OCI-LY1 (cell line): Measurements from ENCODE around the gene SST.
"Not testable (repeated sequence)": the region's sequence is repeated elsewhere in the genome, so short reads cannot be mapped to it uniquely, and the experiment has no call there.

ENCODE experiments used
- H2AFZ ChIP-seq: fragments of 200-600 bp; sonication (generic), shearing (Covaris generic); 2 replicates; pipeline ENCODE4 v1.6.0; 2014; ENCODE audit warnings: antibody characterized with exemption, mild to moderate bottlenecking, low read length
- H3F3A ChIP-seq: fragments of 200-600 bp; sonication (generic), shearing (Covaris generic); 2 replicates; pipeline ENCODE4 v1.6.0; 2014; ENCODE audit warnings: mild to moderate bottlenecking, antibody characterized with exemption, low read length, moderate library complexity; ENCODE audit not compliant: insufficient read depth
- H3K27ac ChIP-seq: fragments of 200-600 bp; sonication (generic); 2 replicates; pipeline ENCODE4 v1.5.1; 2014; ENCODE audit warnings: low read length, mixed run types, mild to moderate bottlenecking, low read depth; ENCODE audit not compliant: poor library complexity, severe bottlenecking
- H3K27me3 ChIP-seq: fragments of 200-600 bp; sonication (generic); 2 replicates; pipeline ENCODE4 v1.6.0; 2014; ENCODE audit warnings: antibody characterized with exemption, mild to moderate bottlenecking, low read length, moderate library complexity; ENCODE audit not compliant: insufficient read depth
- H3K36me3 ChIP-seq: fragments of 200-600 bp; sonication (generic); 2 replicates; pipeline ENCODE4 v1.6.1; 2014; ENCODE audit warnings: mild to moderate bottlenecking, antibody characterized with exemption, low read length, moderate library complexity, mixed read lengths; ENCODE audit not compliant: insufficient read depth
- H3K4me1 ChIP-seq: fragments of 200-600 bp; sonication (generic); 2 replicates; pipeline ENCODE4 v1.5.1; 2014; ENCODE audit warnings: mild to moderate bottlenecking, low read length, moderate library complexity; ENCODE audit not compliant: insufficient read depth, severe bottlenecking
- H3K4me2 ChIP-seq: fragments of 200-600 bp; sonication (generic), shearing (Covaris generic); 2 replicates; pipeline ENCODE4 v1.6.1; 2014; ENCODE audit warnings: low read length
- H3K4me3 ChIP-seq: fragments of 200-600 bp; sonication (generic); 2 replicates; pipeline ENCODE4 v1.5.1; 2014; ENCODE audit warnings: low read length, low read depth, mild to moderate bottlenecking, mixed read lengths; ENCODE audit not compliant: poor library complexity, severe bottlenecking
- H3K79me2 ChIP-seq: fragments of 200-600 bp; shearing (Covaris generic); 2 replicates; pipeline ENCODE4 v1.6.1; 2016; ENCODE audit warnings: mixed run types, low read length, mixed read lengths; ENCODE audit not compliant: insufficient read depth
- H3K9ac ChIP-seq: fragments of 200-600 bp; sonication (generic), shearing (Covaris generic); 2 replicates; pipeline ENCODE4 v1.6.1; 2014; ENCODE audit warnings: mild to moderate bottlenecking, low read length, mixed read lengths
- H3K9me2 ChIP-seq: fragments of 200-600 bp; sonication (generic), shearing (Covaris generic); 2 replicates; pipeline ENCODE4 v1.6.1; 2014; ENCODE audit warnings: low read depth, mild to moderate bottlenecking, low read length, mixed read lengths
- H3K9me3 ChIP-seq: fragments of 200-600 bp; shearing (Covaris generic); 2 replicates; pipeline ENCODE4 v1.6.1; 2014; ENCODE audit warnings: low read length, mixed read lengths
- H4K20me1 ChIP-seq: fragments of 200-600 bp; sonication (generic), shearing (Covaris generic); 2 replicates; pipeline ENCODE4 v1.6.0; 2016; ENCODE audit warnings: mild to moderate bottlenecking, low read length; ENCODE audit not compliant: insufficient read depth
- CTCF ChIP-seq: fragments of 200-600 bp; sonication (generic), shearing (Covaris generic); IDR thresholded peaks from 2 replicates; pipeline ENCODE4 v1.5.1; 2017; ENCODE audit warnings: mild to moderate bottlenecking, antibody characterized with exemption, low read length, moderate library complexity, mixed read lengths
- EZH2 ChIP-seq: fragments of 200-600 bp; sonication (generic), shearing (Covaris generic); IDR thresholded peaks from 2 replicates; pipeline ENCODE4 v1.8.0; 2017; ENCODE audit warnings: borderline replicate concordance, mixed run types, mild to moderate bottlenecking, antibody characterized with exemption, low read length, moderate library complexity, mixed read lengths

The SST gene

DNA sequence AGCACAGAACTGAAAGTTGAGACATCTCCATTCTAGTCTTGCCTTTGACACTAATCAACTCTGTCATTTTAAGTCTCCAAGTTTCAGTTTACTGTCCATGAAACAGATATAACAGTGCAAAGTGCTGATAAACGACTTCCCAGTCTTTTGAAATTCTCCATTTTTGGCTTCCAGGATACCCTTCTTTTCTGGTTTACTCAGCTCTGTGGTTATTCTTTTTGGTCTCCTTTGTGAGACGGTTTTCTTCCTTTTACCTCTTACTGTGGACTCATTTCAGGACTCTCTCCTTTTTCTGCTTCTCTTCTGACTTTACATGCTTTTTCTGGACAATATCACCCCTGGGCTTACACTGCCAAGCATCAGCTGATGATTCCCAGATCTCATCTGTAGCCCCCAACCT is 18.9 kb downstream of the SST start:
- H3K36me3 ChIP-seq, result no peaks in the 10 kb centered on the region
- no peak overlapping the region for H3K27ac ChIP-seq
- no peaks in the 10 kb centered on the region for H3K4me1 ChIP-seq
- H3K27me3 ChIP-seq, result no peaks in the 10 kb centered on the region; the same call in none of the 2 replicates
- H3K79me2 ChIP-seq, result no peaks in the 10 kb centered on the region
- H3K4me2 ChIP-seq, result no peak overlapping the region
- H3K9me3 ChIP-seq, result no peaks in the 10 kb centered on the region
- no peak overlapping the region for H3K9ac ChIP-seq
- H2AFZ ChIP-seq, result no peak overlapping the region
- H4K20me1 ChIP-seq, result no peaks in the 10 kb centered on the region
- no peaks in the 10 kb centered on the region for H3F3A ChIP-seq
- no peak overlapping the region for H3K4me3 ChIP-seq
- H3K9me2 ChIP-seq, result no peaks in the 10 kb centered on the region
- TF ChIP-seq CTCF, result no peak
- TF ChIP-seq EZH2, result no peak

DNA sequence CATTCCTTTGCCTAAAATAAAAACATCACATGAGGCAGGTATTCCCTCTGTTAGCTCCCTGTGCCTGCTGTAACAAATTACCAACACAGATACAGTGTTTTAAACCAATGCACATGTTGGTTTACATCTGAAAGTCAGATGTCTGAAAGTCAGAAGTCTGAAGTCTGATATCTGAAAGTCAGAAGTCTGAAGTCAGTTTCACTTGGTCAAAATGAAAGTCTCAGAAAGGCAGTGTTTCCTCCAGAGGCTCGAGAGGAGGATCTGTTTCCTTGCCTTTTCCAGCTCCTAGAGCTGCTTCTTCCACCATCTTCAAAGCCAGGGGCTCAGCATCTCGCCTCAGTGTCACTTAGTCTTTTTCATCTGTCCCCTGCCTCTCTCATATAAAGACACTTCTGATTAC is 22.0 kb downstream of the SST start:
- Histone ChIP-seq H2AFZ (no peak overlapping the region), H3K79me2 (no peaks in the 10 kb centered on the region), H3K9me2 (no peaks in the 10 kb centered on the region), H4K20me1 (no peaks in the 10 kb centered on the region), H3K9me3 (no peaks in the 10 kb centered on the region), H3K9ac (no peak overlapping the region), H3K36me3 (no peaks in the 10 kb centered on the region), H3K27me3 (no peaks in the 10 kb centered on the region; the same call in 1 of the 2 replicates), H3K4me3 (no peak overlapping the region), H3F3A (no peaks in the 10 kb centered on the region), H3K4me2 (no peak overlapping the region), H3K4me1 (no peaks in the 10 kb centered on the region), H3K27ac (no peak overlapping the region)
- no peak for TF ChIP-seq EZH2
- TF ChIP-seq CTCF, result no peak

DNA sequence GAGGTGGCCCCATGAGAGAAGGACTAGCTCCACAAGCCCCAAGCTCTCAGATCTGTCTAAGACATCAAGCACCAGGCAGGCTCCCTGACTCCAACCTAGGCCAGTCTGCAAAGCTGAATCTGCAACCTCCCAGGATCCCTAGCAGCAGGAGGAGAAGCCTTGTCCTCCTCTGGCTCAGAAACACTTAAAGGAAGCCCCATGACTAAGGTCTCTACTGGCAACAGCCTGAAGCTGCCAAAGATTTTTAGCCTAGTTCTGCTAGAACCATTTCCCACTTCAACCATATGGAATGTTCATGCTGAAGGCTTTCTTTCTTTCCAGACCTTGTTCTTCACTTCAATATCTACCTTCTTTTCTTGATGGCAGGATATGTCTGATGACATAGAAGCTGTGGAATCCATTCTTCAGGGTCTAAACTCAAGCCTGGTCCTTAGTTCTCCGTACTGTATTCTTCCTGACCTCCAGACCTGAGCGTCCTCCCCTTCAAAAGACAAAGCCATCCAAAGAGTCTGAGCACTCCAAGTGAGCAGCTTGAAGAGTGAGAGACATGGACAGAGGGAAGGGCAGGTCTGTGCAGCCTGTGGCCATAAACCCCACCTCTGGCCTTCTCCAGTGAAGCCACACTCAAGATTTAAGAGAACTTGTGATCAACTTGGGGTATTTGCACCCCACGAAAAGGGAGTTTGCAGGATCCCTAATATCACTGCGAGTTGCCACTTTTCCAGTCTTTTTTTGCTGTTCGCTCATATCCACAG is 23.1 kb downstream of the SST start:
- H3K4me2 ChIP-seq, result no peak overlapping the region
- no peaks in the 10 kb centered on the region for H3K4me1 ChIP-seq
- H3K9me3 ChIP-seq, result no peaks in the 10 kb centered on the region
- no peaks in the 10 kb centered on the region for H4K20me1 ChIP-seq
- TF ChIP-seq EZH2 (no peak), CTCF (no peak)
- no peaks in the 10 kb centered on the region for H3K36me3 ChIP-seq
- H2AFZ ChIP-seq, result no peak overlapping the region
- no peaks in the 10 kb centered on the region for H3F3A ChIP-seq
- H3K79me2 ChIP-seq, result no peaks in the 10 kb centered on the region
- H3K9ac ChIP-seq, result no peak overlapping the region
- no peak overlapping the region for H3K27ac ChIP-seq
- H3K9me2 ChIP-seq, result no peaks in the 10 kb centered on the region
- no peak overlapping the region for H3K4me3 ChIP-seq
- H3K27me3 ChIP-seq, result no peaks in the 10 kb centered on the region; the same call in 1 of the 2 replicates

DNA sequence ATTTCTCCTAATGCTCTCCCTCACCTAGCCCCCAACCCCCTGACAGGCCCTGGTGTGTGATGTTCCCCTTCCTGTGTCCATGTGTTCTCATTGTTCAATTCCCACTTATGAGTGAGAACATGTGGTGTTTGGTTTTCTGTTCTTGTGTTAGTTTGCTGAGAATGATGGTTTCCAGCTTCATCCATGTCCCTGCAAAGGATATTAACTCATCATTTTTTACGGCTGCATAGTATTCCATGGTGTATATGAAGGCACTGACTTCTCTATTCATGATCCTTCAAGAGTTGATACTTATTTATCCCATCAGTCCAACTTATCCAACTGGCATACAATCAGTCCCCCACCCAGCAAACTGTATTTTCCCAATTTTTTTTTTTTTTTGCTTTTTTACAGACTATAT is 24.8 kb downstream of the SST start:
- H3K27ac ChIP-seq, H3K27me3 ChIP-seq, H3K4me1 ChIP-seq, H3K9me2 ChIP-seq, H3K9me3 ChIP-seq, H2AFZ ChIP-seq, H3K79me2 ChIP-seq, H3K4me2 ChIP-seq, H4K20me1 ChIP-seq, H3K9ac ChIP-seq, H3F3A ChIP-seq, H3K4me3 ChIP-seq, H3K36me3 ChIP-seq: not testable (repeated sequence)
